Measurements from ENCODE around the gene EIF1.
A peak's percentile ranks its signal among the peaks of the same experiment; 100 is the strongest.

EIF1 gene

GRCh38 chr17:41705271-41705991, 16.7 kb downstream of the EIF1 start:
- DNase-seq = no peak

- no peak for DNase-seq
Measured at GRCh38 chr17:41707803-41708669, 19.4 kb downstream of the EIF1 start.

- peak; percentile 8 for DNase-seq
Measured at GRCh38 chr17:41710472-41711090, 21.9 kb downstream of the EIF1 start.

- no peak for DNase-seq
Measured at GRCh38 chr17:41711669-41712400, 23.1 kb downstream of the EIF1 start, which contains the start of gene GAST. TSS of gene GAST (plus strand) at chr17:41712331. CDS start at chr17:41715437, 3,106 bp downstream.

- DNase-seq = no peak
Measured at GRCh38 chr17:41717408-41718286, 29.0 kb downstream of the EIF1 start.

GRCh38 chr17:41718287-41718645, 29.6 kb downstream of the EIF1 start:
- DNase-seq = no peak

GRCh38 chr17:41722231-41722630, 33.5 kb downstream of the EIF1 start:
- DNase-seq = no peak

- no peak for DNase-seq
Measured at GRCh38 chr17:41723801-41724475, 35.3 kb downstream of the EIF1 start.

- no peak for DNase-seq
Measured at GRCh38 chr17:41724476-41725050, 35.9 kb downstream of the EIF1 start.

- no peak for DNase-seq
Measured at GRCh38 chr17:41725134-41725533, 36.4 kb downstream of the EIF1 start.

GRCh38 chr17:41728056-41728455, 39.4 kb downstream of the EIF1 start:
- no peak for DNase-seq

GRCh38 chr17:41730479-41730878, 41.8 kb downstream of the EIF1 start:
- no peak for DNase-seq

GRCh38 chr17:41731836-41732235, 43.2 kb downstream of the EIF1 start:
- DNase-seq = no peak

- DNase-seq = no peak
Measured at GRCh38 chr17:41733348-41734138, 44.9 kb downstream of the EIF1 start.

GRCh38 chr17:41734139-41734948, 45.7 kb downstream of the EIF1 start, which contains the start of gene HAP1:
TSS of gene HAP1 (minus strand) at chr17:41734643. CDS start at chr17:41734634, 9 bp downstream.
- peak; percentile 6 for DNase-seq

GRCh38 chr17:41734949-41735313, 46.2 kb downstream of the EIF1 start:
- no peak for DNase-seq

GRCh38 chr17:41735744-41736143, 47.1 kb downstream of the EIF1 start:
- no peak for DNase-seq

GRCh38 chr17:41736983-41737679, 48.4 kb downstream of the EIF1 start:
- no peak for DNase-seq

GRCh38 chr17:41737680-41738023, 49.0 kb downstream of the EIF1 start:
- DNase-seq = no peak

All from stimulated activated naive CD4-positive, alpha-beta T cell treated with Interleukin-2 at 50 U/mL for 16 hours (primary cell).